ENCODE measurements around the gene TBX21. TPM values are rescaled to one million over a fixed set of nuclear protein-coding genes. Genes with fewer than 3 reads are reported as not detected.

TBX21 gene
- total RNA-seq, 1 donor from 2014 or later = not detected

- no peak for TF ChIP-seq CTCF (conservative IDR thresholded peaks at IDR 0.05; ENCODE audit: low read depth, low read length)
- no peak for DNase-seq (ENCODE audit: low read depth)
- no peak overlapping the region for H3K4me3 ChIP-seq (ENCODE audit: low read depth, low read length)
Observed at GRCh38 chr17:47687328-47687690, 45.7 kb upstream of the TBX21 start.

GRCh38 chr17:47687748-47688147 lies 45.3 kb upstream of the TBX21 start:
- TF ChIP-seq CTCF (conservative IDR thresholded peaks at IDR 0.05; ENCODE audit: low read depth, low read length) = no peak
- H3K4me3 ChIP-seq (ENCODE audit: low read depth, low read length) = no peak overlapping the region
- DNase-seq (ENCODE audit: low read depth) = no peak

GRCh38 chr17:47690121-47690520 lies 42.9 kb upstream of the TBX21 start:
- TF ChIP-seq CTCF (conservative IDR thresholded peaks at IDR 0.05; ENCODE audit: low read depth, low read length) = no peak
- no peak for DNase-seq (ENCODE audit: low read depth)
- H3K4me3 ChIP-seq (ENCODE audit: low read depth, low read length) = no peak overlapping the region

- no peak for TF ChIP-seq CTCF (conservative IDR thresholded peaks at IDR 0.05; ENCODE audit: low read depth, low read length)
- DNase-seq (ENCODE audit: low read depth) = no peak
Observed at GRCh38 chr17:47692137-47692894, 40.7 kb upstream of the TBX21 start.

GRCh38 chr17:47692895-47693730 lies 39.9 kb upstream of the TBX21 start:
- no peak for TF ChIP-seq CTCF (conservative IDR thresholded peaks at IDR 0.05; ENCODE audit: low read depth, low read length)
- peak overlapping the region; percentile 79 for H3K4me3 ChIP-seq (ENCODE audit: low read depth, low read length)
- DNase-seq (ENCODE audit: low read depth) = no peak

More at GRCh38 chr17:47692137-47692894, 40.7 kb upstream of the TBX21 start:
- H3K4me3 ChIP-seq (ENCODE audit: low read depth, low read length) = no peak overlapping the region

- no peak for TF ChIP-seq CTCF (conservative IDR thresholded peaks at IDR 0.05; ENCODE audit: low read depth, low read length)
- peak within 1 kb of the TSS; percentile 79 for H3K4me3 ChIP-seq (ENCODE audit: low read depth, low read length)
- no peak for DNase-seq (ENCODE audit: low read depth)
Observed at GRCh38 chr17:47693731-47694580, 39.1 kb upstream of the TBX21 start, which contains the start of gene TBKBP1. Gene TBKBP1 (plus strand): TSS chr17:47694161. CDS start chr17:47696113, 1,952 bp downstream.

Measured in epithelial cell of proximal tubule (primary cell).